Right ventricle myocardium inferior (tissue), 1 donor: ENCODE data around the gene HVCN1. TPM values are rescaled to one million over a fixed set of nuclear protein-coding genes. Genes with fewer than 3 reads are reported as not detected.
A peak's percentile ranks its signal among the peaks of the same experiment; 100 is the strongest.
"Not testable (repeated sequence)": the region's sequence is repeated elsewhere in the genome, so short reads cannot be mapped to it uniquely, and the experiment has no call there.

Experiments used
- ATAC-seq: fragments of 200-7000 bp; cut with Tn5 transposase; one replicate; pipeline ENCODE4 v1.9.1; 2020; ENCODE audit warnings: mild to moderate bottlenecking, moderate library complexity
- DNase-seq: peaks from one replicate; pipeline ENCODE4 v3.0.0; 2021; ENCODE audit errors: missing footprints
- intact Hi-C: fragments of 100-400 bp; cut with DNase I; formaldehyde crosslinking; loops from one replicate; pipeline ENCODE4 v1.11.0; 2022
- long read RNA-seq: library from polyadenylated mRNA; unstranded; transcript quantifications from one replicate; pipeline ENCODE4 v2.0.0, GENCODE V29; 2021
- total RNA-seq: library from RNA; stranded (reverse); fragmentation: NEBNext Ultra II Directional; extraction: Animal tissue kit (Norgen Biotek cat#: 25700); gene quantifications from one replicate; pipeline ENCODE4 v1.2.1, GENCODE V29; 2021
- donor health status: DM: no; HTN: yes; CAD: no; lungs with severe emphysema.

HVCN1 gene, protein sequence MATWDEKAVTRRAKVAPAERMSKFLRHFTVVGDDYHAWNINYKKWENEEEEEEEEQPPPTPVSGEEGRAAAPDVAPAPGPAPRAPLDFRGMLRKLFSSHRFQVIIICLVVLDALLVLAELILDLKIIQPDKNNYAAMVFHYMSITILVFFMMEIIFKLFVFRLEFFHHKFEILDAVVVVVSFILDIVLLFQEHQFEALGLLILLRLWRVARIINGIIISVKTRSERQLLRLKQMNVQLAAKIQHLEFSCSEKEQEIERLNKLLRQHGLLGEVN
- 11.8 TPM for total RNA-seq
- long read RNA-seq, partial matches to known transcripts, result 2 of 7 reads
- long read RNA-seq, other reads (novel, unspliced or antisense), result 4 of 7 reads

DNA sequence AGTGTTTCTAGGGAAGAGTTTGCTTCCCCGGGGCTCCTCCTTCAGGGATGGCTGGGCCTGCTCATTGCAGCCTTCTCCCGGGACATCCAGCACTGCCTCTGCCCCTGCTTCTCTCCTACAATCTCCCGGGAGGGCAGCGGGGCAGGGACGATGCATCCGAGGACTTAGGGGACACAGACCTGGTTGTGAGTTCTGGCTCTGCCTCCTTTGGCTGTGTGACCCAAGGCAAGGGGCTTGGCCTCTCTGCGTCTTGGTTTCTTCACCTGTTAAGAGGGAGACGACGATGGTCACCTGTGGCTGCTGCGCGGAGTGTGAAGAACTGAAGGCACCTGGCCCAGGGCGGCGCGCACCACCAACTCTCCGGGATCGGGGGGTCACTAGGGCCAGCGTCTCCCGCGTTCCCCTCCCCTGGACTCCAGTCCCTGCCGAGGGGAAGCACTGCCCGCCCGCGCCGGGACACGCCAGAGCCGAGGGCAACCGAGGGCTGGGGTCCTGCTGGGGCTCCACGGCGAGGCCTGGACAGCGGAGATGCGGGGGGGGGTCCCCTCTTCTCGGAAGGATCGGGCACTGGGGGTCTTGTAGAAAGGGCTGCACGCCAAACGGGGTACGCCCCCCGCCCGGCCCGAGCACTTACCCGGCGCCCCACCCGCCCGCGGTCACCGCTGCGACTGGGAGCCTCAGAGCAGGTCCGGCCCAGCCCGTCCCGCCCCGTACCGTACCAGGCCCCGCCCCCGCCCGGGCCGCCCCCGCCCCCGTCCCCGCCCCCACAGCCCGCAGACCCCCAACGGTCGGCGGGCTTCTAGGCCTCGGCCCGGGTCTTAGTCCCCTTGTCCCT, at the start of gene HVCN1:
TSS of gene HVCN1 (minus strand) at position 670 of the 835 bp plus-strand sequence. CDS start 5,870 bp downstream, outside the sequence.
- intact Hi-C loops, result no loop called here
- ATAC-seq (peak; percentile 88), DNase-seq (peak; percentile 87)

DNA sequence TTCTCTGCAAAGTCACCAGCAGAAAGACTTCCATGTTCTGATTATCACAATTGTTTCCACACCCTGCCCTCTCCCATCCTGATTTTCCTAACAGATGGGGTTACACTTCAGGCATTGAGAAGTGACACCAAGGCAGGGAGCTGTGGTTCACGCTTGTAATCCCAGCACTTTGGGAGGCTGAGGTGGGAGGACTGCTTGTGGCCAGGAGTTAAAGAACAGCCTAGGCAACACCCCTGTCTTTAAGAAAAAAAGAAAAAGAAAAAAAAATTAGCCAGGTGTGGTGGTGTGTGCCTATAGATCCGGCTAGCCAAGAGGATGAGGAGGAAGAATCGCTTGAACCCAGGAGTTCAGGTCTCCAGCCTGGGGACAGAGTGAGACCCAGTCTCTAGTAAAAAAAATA, 48.6 kb upstream of the HVCN1 start:
- ATAC-seq (no peak), DNase-seq (no peak)
- intact Hi-C loops, result no loop called here

DNA sequence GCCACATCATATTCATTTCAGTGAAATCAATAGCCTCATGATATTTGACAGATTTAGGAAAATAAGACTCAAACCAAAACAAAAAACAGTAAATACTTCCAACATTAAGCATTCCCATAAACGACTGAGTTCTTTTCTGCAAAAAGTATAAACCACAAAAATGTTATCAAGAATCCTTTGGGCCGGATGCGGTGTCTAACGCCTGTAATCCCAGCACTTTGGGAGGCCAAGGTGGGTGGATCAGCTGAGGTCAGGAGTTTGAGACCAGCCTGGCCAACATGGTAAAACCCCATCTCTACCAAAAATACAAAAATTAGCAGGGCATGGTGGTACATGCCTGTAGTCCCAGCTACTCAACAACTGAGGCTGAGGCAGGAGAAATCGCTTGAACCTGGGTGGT, 48.1 kb upstream of the HVCN1 start:
- ATAC-seq, DNase-seq, intact Hi-C loops: not testable (repeated sequence)

DNA sequence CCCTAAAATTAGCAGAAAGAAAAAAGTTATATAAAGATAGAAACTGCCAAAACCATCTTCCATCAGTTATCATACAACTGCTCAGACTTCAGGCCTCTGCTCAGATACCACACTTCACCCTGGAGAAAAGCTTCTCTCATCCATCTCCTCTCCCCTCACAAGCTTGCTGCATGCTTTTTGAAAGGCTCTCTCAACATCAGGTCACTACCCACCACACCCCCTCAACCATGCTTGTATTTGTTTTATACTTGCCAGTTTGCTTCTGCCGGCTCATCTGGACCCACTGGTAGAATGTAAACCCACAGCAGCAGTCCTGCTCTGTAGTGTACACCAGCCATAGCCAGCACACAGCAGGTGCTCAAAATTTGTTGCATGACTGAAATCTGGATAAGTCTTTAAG, 45.0 kb upstream of the HVCN1 start:
- intact Hi-C loops, result no loop called here
- no peak for DNase-seq
- ATAC-seq, result no peak

DNA sequence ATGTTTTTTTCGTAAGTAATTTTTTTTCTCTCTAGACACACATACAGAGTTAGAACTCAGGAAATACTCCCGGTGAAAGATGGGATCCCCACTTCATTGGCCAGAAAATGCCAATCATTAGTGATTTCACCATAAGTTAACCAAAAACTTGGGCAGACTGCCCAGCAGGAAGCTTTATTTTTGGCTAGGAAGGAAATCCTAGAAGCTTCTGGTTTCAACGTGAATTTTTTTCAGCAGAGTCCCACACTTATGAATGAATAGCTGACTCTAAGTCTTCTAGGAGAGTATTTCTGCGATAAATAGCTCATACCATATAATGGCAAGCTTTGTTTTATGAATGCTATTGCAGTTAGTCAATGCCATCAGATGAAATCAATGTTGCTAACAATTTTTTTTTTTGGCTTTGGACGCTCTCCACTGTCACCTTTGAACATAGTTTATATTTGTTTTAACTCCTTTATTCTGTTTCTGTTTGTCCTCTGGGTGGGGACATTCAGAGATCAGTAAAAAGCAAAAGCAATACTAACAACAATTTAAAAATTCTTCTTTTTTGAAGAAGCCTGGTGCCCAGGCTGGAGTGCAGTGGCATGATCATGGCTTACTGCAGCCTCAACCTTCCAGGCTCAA, 44.3 kb upstream of the HVCN1 start:
- no peak for ATAC-seq
- intact Hi-C loops, result no loop called here
- DNase-seq, result no peak

DNA sequence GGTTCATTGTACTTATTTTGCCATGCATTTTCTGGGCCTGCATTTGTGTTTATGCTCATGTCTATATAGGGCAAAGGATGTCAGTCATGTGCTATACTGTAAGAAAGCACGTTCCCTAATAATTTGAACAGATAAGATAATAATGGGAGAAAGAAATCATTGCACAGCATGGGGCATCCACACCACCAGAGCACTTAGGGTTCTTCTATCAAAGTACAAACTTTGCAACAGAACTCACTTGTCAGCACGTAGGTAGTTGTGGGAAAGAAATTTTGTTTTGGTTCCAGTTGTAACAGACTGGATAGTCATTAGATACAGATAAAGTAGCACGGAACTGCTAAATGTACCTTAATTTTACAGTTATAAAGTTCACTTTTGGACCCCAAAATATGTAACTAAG, 43.7 kb upstream of the HVCN1 start:
- intact Hi-C loops, result no loop called here
- ATAC-seq (peak; percentile 37), DNase-seq (no peak)

DNA sequence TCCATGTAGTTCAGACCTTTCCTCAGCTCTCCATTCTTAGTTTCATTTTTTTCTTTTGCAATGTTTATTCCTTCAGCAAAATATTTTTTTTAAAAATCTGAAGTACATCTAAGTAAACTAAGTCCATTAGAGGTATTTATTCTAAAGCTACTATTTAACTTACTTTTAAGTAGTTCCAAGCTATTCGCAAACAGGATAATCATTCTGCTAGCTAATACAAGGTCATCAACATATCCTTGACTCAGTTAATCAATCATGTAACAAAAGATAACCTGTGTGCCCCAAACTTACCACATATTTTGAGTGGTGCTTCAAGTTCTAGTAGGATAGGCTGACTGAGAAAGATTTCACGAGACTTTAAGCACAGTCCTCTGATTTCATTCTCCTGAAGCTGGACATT, 42.6 kb upstream of the HVCN1 start:
- DNase-seq (no peak), ATAC-seq (no peak)
- intact Hi-C loops, result no loop called here

DNA sequence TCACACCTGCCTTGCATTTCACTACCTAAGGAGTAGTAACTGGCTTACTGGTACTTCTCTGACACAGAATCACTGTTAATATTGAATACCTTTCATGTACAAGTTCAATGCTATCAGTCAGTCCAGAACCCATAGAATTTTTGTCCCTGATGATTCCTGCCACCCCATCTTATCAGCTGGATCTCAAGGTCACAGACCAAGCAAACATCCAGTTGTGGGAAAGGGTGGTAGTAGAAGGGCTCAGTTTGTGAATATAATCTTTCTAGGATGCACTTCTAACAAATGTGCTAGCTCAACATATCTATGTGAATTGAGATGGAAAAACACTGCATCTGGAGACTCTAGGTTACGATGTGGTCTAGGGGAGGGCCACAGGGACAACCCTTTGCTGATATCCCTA, 39.7 kb upstream of the HVCN1 start:
- ATAC-seq, result no peak
- DNase-seq, result no peak
- intact Hi-C loops, result no loop called here

DNA sequence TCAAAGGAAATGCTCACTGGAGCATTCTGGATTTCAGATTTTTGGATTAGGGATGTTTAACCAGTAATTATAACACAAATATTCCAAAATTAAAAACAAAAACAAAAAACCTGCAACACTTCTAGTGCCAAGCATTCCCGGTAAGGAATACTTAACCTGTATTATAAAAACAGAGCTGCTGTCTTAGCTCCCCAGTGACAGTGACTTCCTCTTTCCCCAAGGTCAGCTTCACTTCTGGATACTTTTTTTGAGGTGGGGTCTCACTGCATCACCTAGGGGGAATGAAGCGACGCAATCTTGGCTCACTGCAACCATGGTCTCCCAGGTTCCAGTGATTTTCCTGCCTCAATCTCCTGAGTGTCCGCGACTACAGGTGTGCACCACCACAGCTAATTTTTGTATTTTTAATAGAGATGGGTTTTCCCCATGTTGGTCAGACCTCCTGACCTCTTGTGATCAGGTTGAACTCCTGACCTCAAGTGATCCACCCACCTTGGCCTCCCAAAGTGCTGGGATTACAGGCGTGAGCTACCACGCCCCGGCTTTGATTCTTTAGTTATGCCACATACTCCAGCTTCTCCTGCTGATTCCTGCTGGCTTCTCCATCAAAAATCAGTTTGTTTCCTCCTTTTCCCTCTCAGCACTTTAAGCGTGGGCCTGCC, 37.9 kb upstream of the HVCN1 start:
- intact Hi-C loops, result no loop called here
- ATAC-seq, result no peak

DNA sequence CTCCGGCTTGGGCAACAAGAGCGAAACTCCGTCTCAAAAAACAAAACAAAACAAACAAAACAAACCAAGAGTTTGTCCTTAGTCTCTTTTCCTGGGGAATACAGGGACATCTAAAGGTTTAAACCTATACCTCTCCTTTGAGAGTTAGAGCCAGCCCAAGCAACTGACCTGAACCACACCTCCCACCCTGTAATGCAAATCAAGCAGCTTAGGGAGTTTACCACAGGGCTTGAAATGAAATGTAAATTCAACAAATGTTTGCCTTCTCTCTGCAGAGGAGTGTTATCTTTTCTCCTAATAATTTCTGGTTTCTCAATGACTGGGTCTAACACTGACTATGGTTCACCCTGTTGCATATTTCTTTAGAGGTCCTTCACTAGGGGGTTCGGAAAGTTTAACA, 37.1 kb upstream of the HVCN1 start:
- no peak for ATAC-seq
- intact Hi-C loops, result no loop called here

More for the DNA sequence above, 37.9 kb upstream of the HVCN1 start:
- no peak for DNase-seq

DNA sequence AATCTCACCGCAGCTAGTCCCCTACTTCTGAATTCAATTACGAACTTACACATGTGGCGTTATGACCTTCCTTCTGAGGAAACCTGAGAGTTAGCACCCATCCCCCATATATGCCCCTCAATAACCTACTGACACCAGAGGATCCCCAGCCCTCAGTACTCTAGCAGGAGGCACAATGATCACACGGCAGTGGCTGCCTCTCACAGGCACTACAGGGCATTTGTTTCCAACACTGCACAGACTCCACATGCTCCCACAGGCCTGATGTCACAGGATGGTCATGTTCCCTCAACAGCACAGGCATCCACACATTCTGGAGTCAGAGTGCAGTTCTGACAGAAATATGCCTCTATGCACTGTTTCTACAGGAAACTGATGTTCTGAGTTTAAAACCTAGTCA, 36.4 kb upstream of the HVCN1 start:
- DNase-seq (no peak), ATAC-seq (no peak)
- intact Hi-C loops, result no loop called here

More for the DNA sequence above, 37.1 kb upstream of the HVCN1 start:
- no peak for DNase-seq

DNA sequence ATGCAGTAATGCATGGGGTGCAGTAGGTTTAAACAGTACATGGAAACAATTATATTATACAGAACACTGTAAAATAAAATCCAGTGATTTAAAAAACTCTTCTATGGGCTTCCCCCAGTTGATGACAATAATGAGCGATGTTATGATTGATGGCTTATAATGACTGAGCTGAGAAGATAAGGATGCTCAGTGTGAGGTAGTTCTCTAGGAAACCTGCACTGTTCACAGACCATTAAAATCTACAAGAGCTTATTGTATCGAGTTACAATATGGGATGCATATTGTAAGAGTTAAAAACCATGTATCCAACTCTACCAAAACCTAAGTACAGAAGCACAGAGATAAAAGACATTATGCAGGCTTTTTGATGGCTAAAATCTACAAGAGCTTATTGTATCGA, 34.0 kb upstream of the HVCN1 start:
- intact Hi-C loops, DNase-seq, ATAC-seq: not testable (repeated sequence)

DNA sequence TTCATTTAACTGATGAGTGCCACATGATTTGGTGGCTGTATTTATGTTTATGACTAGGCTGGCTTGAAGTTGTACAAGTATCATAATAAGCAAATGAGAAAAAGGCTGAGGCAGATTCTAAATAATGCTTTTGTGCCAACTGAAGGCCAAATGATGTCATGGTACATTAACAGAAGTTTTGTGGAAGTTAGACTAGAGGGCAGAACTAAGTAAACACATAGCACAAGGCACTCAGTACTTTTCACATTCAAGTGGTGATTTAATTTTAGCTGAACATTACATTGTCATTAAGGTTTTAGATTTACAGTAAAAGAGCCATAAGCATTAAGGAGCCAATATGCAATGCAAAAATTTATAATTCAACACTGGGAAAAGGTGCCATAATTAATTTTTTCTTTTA, 32.7 kb upstream of the HVCN1 start:
- no peak for DNase-seq
- intact Hi-C loops, result no loop called here
- ATAC-seq, result no peak

DNA sequence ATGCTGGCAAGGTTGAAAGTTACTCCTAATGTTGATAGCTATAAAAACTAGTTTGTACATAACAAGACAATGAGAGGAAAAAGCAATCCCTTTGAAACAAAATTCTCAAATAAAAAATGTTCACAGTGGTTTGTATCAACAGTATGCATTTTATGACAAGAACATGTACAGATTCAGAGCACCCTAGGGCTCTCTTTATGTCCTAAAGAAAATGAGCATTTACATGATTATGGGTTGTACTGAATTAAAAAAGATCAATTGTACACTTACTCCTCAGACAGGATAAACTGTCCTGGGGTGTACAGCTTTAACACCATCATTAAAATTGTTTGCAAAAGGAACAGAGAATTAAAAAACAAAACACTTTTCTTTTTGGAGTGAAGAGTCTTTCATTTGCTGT, 31.6 kb upstream of the HVCN1 start:
- DNase-seq (no peak), ATAC-seq (no peak)
- intact Hi-C loops, result no loop called here

DNA sequence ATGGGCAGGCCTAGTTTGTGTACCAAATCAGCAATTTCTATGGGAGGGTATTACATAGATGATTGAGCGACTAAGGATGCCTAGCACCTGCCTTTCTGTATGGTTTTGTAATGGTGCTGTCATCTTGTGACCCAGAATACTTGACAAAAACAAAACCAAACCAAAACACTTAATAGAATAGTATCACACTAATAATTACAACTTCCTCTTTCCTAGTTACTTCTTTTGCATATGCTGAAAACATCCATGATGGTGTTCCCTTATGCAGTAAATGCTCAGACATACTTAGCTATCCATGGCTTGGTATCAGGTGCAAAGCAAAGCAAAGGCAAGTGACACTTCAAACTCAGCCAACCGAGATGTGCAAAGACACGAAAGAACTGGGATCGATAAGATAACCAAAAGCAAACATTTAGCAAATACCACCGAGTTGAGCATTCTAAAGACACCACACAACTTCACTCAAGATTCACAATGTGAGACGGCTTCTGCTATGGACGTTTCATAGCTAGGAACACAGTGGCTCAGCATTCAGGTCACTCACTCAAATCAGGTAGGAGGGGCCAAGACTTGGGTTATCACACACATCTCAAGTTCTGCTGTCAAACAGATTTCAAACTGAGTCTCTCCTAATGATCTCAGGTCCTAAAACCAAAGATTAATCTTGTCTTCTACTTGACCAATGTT, 29.4 kb upstream of the HVCN1 start:
- ATAC-seq (no peak), DNase-seq (no peak)
- intact Hi-C loops, result no loop called here

DNA sequence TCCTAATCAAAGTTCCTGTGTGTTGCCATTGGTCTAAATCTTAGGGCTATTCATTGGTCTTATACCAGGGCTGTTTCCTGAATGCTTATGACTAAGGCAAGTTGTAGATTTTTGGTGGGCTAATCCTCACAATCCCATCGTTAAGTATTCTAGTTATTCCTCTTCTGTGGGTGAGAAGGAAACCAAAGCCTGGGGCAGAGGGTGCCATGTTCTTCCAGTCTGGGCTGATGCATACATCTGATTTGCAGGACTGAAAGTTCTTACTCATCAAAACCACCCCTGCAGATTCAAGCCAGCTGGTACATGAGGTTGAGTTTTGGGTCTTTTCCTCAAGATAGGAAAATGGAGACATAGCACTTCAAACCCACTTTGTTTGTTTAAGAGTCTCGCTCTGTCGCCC, 28.1 kb upstream of the HVCN1 start:
- ATAC-seq, result no peak
- DNase-seq, result no peak
- intact Hi-C loops, result no loop called here

DNA sequence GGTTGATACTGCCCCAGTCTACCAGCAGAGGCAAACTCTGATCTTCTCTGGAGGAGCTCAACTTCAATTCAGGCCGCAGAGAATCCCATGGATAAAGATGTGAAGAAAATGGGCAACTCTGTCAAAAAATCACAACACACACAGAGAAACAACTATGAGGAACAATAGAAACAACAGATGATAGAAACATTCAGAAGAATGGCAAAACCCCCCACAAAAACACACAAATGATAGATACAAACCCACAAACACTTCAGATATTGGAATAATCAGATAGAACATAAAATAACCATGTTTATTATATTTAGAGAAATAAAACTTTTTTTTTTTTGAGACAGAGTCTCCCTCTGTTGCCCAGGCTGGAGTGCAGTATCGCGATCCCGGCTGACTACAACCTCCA, 20.0 kb upstream of the HVCN1 start:
- intact Hi-C loops, result no loop called here
- ATAC-seq, result no peak

DNA sequence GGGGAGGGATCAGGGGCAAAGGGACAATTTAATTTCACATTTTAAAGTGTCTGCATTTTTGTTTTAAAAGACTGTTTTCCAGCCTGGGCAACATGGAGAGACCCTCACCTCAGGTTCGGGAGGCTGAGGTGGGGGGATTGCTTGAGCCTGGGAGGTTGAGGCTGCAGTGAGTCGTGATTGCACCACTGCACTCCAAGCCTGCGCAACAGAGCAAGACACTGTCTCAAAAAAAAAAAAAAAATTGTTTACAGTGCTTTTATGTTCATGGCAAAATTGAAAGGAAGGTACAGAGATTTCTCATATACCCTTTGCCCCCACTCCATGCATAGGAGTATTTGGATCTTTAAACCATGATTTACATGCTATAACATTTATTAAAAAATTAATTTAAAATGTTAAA, 16.4 kb upstream of the HVCN1 start:
- intact Hi-C loops, result no loop called here
- ATAC-seq, result no peak
- DNase-seq, result no peak

More for the DNA sequence above, 20.0 kb upstream of the HVCN1 start:
- no peak for DNase-seq

DNA sequence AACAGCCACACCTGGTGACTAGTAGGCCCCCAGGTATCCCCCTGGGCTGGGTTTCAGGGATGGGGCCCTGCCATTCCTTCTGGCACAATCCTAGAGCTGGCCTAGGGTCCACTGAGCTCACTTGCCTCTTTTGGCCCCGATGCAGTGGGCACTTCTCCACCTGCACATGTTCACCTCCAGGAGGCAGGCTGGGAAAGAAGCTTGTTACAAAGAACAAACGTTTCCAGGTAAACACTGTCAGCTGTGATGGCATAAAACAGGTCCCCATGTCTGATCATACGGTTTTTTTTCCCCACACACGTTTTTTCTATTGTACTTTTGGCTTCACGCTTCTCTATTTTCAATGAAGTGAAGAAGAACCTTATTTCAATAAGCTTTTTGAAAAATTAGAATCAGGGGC, 15.8 kb upstream of the HVCN1 start:
- intact Hi-C loops, result no loop called here
- no peak for ATAC-seq
- no peak for DNase-seq
